Measurements from ENCODE around the gene D2HGDH. TPM values are rescaled to one million over a fixed set of nuclear protein-coding genes. Genes with fewer than 3 reads are reported as not detected.
A peak's percentile ranks its signal among the peaks of the same experiment; 100 is the strongest.

Gene D2HGDH
- total RNA-seq, 1 experiment from 2014 or later, result 131 TPM

DNA sequence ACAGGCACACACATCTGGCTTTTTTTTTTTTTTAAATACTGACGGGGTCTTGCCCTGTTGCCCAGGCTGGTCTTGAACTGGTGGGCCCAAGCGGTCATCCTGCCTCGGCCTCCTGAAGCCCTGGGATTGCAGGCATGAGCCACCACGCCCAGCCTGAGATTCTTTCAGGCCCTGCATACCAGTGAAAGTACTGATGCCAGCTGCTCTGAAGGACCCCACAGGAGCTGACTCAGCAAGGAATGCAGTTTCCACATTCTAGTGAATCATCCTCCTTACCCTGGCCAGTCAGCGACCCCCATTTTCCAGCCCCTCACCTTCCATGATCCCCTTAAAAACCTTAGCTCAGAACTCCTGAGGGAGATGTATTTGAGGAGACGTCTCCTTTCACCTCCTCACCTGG, 42.0 kb upstream of the D2HGDH start:
- Histone ChIP-seq H2AFZ (no peak overlapping the region), H3K36me3 (ENCODE audit: low read depth) (peaks cover 18% of the 10 kb centered on the region; the same call in 1 of the 2 replicates), H3K9me3 (ENCODE audit: insufficient read depth, low read depth) (no peaks in the 10 kb centered on the region), H3K4me2 (no peak overlapping the region), H3K79me2 (ENCODE audit: low read depth) (peaks cover 30% of the 10 kb centered on the region), H4K20me1 (ENCODE audit: insufficient read depth) (0 out of 2 replicates have a peak, but pooled peaks cover 11% of the 10 kb centered on the region), H3K4me1 (replicated peaks; ENCODE audit: insufficient read depth) (peaks cover 8% of the 10 kb centered on the region), H3K9me2 (ENCODE audit: insufficient read depth) (no peaks in the 10 kb centered on the region), H3K27ac (no peak overlapping the region), H3K4me3 (no peak overlapping the region), H3F3A (ENCODE audit: insufficient read depth, low read depth) (peaks cover 41% of the 10 kb centered on the region), H3K27me3 (ENCODE audit: insufficient read depth, low read depth) (no peaks in the 10 kb centered on the region)
- ChIA-PET POLR2A (ENCODE audit: unreplicated experiment) (interaction anchor here (0.7 kb wide), 1 partner anchor 14 kb away, joined by 21 read pairs; no protein-coding TSS in a partner anchor), CTCF (interaction anchor here (0.5 kb wide), 1 partner anchor 93 kb away, joined by 3 read pairs; no protein-coding TSS in a partner anchor)
- BruUV-seq (replicated peaks), result no TSS peak
- intact Hi-C loops (cut with micrococcal nuclease; ENCODE audit: unreplicated experiment), result no loop called here
- no peak for DNase-seq
- TF ChIP-seq, protein P1, sequence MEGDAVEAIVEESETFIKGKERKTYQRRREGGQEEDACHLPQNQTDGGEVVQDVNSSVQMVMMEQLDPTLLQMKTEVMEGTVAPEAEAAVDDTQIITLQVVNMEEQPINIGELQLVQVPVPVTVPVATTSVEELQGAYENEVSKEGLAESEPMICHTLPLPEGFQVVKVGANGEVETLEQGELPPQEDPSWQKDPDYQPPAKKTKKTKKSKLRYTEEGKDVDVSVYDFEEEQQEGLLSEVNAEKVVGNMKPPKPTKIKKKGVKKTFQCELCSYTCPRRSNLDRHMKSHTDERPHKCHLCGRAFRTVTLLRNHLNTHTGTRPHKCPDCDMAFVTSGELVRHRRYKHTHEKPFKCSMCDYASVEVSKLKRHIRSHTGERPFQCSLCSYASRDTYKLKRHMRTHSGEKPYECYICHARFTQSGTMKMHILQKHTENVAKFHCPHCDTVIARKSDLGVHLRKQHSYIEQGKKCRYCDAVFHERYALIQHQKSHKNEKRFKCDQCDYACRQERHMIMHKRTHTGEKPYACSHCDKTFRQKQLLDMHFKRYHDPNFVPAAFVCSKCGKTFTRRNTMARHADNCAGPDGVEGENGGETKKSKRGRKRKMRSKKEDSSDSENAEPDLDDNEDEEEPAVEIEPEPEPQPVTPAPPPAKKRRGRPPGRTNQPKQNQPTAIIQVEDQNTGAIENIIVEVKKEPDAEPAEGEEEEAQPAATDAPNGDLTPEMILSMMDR (conservative IDR thresholded peaks at IDR 0.05), result no peak
- TF ChIP-seq EZH2 (IDR thresholded peaks at IDR 0.05; ENCODE audit: low read depth), result no peak

DNA sequence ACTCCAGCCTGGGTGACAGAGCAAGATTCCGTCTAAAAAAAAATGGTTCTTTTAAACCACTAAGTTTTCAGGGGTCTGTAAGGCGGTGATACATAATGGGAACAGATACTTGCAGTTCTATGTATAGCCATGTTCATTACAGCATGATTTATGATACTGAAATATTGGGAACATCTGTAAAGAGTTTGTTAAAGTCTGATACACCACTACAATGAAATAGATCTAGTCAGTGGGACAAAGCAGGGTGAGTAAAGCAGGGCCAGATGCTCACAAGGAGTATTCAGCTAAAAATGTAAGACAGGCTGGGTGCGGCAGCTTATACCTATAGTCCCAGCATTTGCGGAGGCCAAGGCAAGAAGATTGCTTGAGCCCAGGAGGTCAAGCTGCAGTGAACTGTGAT, 38.8 kb upstream of the D2HGDH start:
- BruUV-seq (replicated peaks), result no TSS peak
- POLR2A ChIA-PET (ENCODE audit: unreplicated experiment), result no interaction called here
- Histone ChIP-seq H3K9me2 (ENCODE audit: insufficient read depth) (no peaks in the 10 kb centered on the region), H3F3A (ENCODE audit: insufficient read depth, low read depth) (peaks cover 67% of the 10 kb centered on the region), H2AFZ (no peak overlapping the region), H3K36me3 (ENCODE audit: low read depth) (peaks cover 18% of the 10 kb centered on the region; the same call in 1 of the 2 replicates), H3K27ac (no peak overlapping the region), H3K27me3 (ENCODE audit: insufficient read depth, low read depth) (no peaks in the 10 kb centered on the region), H3K9me3 (ENCODE audit: insufficient read depth, low read depth) (no peaks in the 10 kb centered on the region), H3K4me1 (replicated peaks; ENCODE audit: insufficient read depth) (peaks cover 6% of the 10 kb centered on the region; the same call in 1 of the 2 replicates), H3K4me3 (no peak overlapping the region), H3K4me2 (no peak overlapping the region), H4K20me1 (ENCODE audit: insufficient read depth) (0 out of 2 replicates have a peak, but pooled peaks cover 6% of the 10 kb centered on the region), H3K79me2 (ENCODE audit: low read depth) (peaks cover 5% of the 10 kb centered on the region; the same call in 1 of the 2 replicates)
- intact Hi-C loops (cut with micrococcal nuclease; ENCODE audit: unreplicated experiment), result no loop called here
- no peak for DNase-seq
- CTCF ChIA-PET, result no interaction called here
- TF ChIP-seq EZH2 (IDR thresholded peaks at IDR 0.05; ENCODE audit: low read depth), result no peak
- TF ChIP-seq, protein P1 (conservative IDR thresholded peaks at IDR 0.05), result no peak

DNA sequence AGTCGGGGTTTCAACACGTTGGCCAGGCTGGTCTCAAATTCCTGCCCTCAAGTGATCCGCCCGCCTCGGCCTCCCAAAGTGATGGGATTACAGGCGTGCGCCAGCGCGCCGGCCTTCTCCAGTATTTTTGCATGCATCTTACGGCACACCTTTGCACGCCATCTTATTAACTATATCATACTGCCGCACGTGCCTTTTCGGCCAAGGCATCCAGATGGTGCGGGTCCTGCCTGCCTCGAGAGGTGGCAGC, 33.4 kb upstream of the D2HGDH start:
- Histone ChIP-seq H3F3A (ENCODE audit: insufficient read depth, low read depth) (peaks cover 45% of the 10 kb centered on the region), H3K4me2 (peak overlapping the region; percentile 86), H3K4me3 (peak overlapping the region; percentile 67), H4K20me1 (ENCODE audit: insufficient read depth) (peaks cover 15% of the 10 kb centered on the region), H3K4me1 (replicated peaks; ENCODE audit: insufficient read depth) (peaks cover 18% of the 10 kb centered on the region), H3K27ac (peak overlapping the region; percentile 89), H3K9me3 (ENCODE audit: insufficient read depth, low read depth) (peaks cover 2% of the 10 kb centered on the region), H3K27me3 (ENCODE audit: insufficient read depth, low read depth) (no peaks in the 10 kb centered on the region), H3K9me2 (ENCODE audit: insufficient read depth) (no peaks in the 10 kb centered on the region), H3K79me2 (ENCODE audit: low read depth) (peaks cover 31% of the 10 kb centered on the region), H3K36me3 (ENCODE audit: low read depth) (peaks cover 7% of the 10 kb centered on the region), H2AFZ (0 out of 2 replicates have a peak overlapping the region, but pooled peaks have one; percentile 36)
- peak in 1 of 2 experiments; percentile 90 for DNase-seq
- POLR2A ChIA-PET (ENCODE audit: unreplicated experiment), result interaction anchor here (0.8 to 2.0 kb wide), 3 partner anchors 14 to 33 kb away, joined by 7 to 62 read pairs (median 7); partner anchors contain the start of genes D2HGDH and DTYMK
- CTCF ChIA-PET, result interaction anchor here (0.7 to 1.5 kb wide), 2 partner anchors 14 to 22 kb away, joined by 3 to 5 read pairs; partner anchors contain the start of gene DTYMK
- BruUV-seq (replicated peaks), result no TSS peak
- TF ChIP-seq EZH2 (IDR thresholded peaks at IDR 0.05; ENCODE audit: low read depth), result no peak
- TF ChIP-seq, protein P1 (conservative IDR thresholded peaks at IDR 0.05), result peak; percentile 65; the same call in 1 of the 2 replicates
- intact Hi-C loops (cut with micrococcal nuclease; ENCODE audit: unreplicated experiment), result loop anchor here (1.0 to 10.0 kb wide), 6 partner anchors 15 to 388 kb away; partner anchors contain the start of genes DTYMK, FARP2, HDLBP and SEPTIN2
